D341Med (cell line): ENCODE results near the gene VAMP8.
"Not testable (repeated sequence)": the region's sequence is repeated elsewhere in the genome, so short reads cannot be mapped to it uniquely, and the experiment has no call there.

Experiments used
- DNase-seq: peaks from one replicate; pipeline ENCODE4 v3.0.0; 2012; ENCODE audit warnings: low spot score

Gene VAMP8

DNA sequence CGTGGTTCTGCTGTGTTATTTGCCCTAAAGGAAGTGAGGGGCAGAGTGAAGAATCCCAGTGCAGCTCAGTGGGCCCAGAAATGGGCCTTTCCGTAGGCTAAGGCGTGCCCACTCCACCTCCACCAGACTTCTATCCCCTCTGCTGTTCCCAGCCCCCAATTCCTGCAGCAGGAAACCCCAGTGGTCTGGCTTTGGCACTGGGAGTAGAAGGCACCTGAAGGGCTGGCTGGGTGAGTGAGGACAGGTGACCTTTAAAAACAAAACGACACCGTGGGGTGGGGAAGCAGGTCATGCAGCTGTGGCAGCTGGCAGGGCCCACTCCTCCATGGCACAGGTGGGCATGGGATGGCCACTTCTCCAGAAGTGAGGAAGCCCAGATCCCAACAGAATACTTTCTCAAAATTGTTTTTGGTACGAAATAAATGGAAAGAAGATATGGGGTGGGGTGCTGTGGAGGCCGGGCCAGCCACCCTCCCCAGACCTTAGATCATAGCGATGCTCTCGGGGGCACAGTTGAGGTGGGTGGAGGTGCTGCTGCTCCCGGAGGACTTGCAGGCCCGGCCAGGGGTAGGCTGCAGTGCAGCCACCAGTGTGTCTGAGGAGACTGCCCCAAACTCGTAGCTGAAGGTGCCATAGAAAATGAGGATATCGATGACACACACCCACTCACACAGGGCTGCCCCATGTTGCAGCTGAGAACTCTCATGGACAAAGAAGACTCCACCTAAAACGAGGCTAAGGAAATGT, 21.4 kb downstream of the VAMP8 start:
- no peak for DNase-seq

GRCh38 chr2:85599468-85600234, 22.3 kb downstream of the VAMP8 start:
- DNase-seq, result no peak

GRCh38 chr2:85600235-85600575, 22.8 kb downstream of the VAMP8 start:
- no peak for DNase-seq

- no peak for DNase-seq
These were observed 23.8 kb downstream of the VAMP8 start for GRCh38 chr2:85600951-85601770.

- no peak for DNase-seq
These were observed 24.5 kb downstream of the VAMP8 start for GRCh38 chr2:85601771-85602475.

GRCh38 chr2:85602476-85603234, 25.3 kb downstream of the VAMP8 start, which contains the start of gene TMEM150A:
TSS of gene TMEM150A (minus strand) at chr2:85602698. CDS start at chr2:85601948, 750 bp downstream.
- peak; percentile 95 for DNase-seq

GRCh38 chr2:85604133-85604444, 26.7 kb downstream of the VAMP8 start:
- DNase-seq, result not testable (repeated sequence)

- DNase-seq, result no peak
These were observed 27.4 kb downstream of the VAMP8 start for GRCh38 chr2:85604568-85605339.

DNA sequence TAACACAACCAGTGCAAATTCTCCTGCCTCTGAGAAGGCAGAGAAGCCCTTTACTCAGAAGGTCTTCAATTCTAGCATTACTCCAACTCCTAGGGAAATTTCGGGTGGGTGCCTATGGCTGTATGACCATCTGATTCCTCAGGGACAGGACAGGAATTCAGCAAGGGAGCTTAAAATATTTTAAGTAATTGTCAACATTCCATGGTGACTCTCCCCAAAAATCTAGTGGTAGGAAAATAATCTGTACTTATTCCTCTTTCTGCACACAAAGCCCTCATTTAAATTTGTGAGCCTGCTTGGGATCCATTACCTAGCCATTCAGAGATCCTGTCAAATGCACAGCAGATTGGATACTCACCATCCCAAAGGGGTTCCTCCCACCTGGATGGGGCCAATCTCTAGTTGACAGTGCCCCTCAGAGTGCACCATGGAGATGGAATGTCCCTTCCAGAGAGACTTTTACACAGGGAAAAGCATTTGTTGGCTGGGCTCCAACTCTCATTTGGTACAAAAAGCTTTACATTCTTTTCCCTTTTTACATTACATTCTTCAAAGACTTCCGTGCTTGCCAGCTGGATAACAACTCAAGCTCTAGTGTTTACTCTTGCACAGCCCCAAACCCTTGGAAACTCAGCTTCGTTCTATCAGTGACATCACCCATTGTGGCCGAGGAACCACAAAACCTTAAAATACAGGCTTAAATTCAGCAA, 28.2 kb downstream of the VAMP8 start:
- no peak for DNase-seq

GRCh38 chr2:85606116-85606455, 28.7 kb downstream of the VAMP8 start:
- DNase-seq, result no peak

DNA sequence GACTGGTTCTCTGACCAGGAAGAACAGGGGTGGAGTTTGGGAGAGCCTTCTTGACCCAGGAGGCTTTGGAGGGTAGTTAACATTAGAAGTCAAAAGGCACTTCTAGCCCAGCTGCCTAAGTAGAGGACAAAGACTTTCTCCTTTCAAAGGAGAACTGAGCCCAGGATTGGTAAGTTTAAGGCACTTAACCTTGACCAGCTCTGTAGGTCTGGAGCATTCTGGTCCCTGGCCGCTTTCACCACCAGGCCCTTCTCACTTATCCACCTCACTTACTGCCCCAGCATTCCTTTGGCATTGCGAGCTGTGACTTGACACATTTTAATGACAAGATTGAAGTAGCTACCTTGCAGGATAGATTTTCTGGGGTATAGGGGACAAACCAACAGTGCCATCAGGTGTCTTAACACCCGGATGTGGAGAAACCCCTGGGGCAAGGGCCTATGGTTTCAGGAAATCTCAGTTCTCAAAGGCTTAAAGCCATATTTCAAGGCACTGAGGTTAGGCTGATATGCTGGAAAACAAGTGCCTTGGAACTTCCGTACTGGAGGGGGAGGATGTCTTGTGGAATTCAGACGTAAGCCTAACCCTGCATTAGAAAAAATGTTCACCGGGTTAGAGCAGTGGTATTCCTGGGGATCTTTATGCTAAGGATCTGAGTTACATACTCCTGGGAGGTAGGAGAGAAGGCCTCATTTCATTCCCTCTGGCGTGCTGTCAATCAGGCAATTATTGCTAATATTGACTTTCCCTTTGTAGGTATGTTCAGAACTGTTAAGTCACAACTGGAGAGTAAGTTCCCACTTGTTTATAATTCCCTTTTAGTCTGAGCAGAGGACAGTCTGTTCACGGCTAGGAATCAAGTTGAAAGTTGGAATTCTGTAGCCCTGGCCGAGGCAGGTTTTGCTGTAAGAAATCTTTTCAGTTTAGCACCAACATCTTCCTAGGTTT, 30.2 kb downstream of the VAMP8 start:
- no peak for DNase-seq

GRCh38 chr2:85611217-85611704, 33.9 kb downstream of the VAMP8 start:
- DNase-seq, result no peak

DNA sequence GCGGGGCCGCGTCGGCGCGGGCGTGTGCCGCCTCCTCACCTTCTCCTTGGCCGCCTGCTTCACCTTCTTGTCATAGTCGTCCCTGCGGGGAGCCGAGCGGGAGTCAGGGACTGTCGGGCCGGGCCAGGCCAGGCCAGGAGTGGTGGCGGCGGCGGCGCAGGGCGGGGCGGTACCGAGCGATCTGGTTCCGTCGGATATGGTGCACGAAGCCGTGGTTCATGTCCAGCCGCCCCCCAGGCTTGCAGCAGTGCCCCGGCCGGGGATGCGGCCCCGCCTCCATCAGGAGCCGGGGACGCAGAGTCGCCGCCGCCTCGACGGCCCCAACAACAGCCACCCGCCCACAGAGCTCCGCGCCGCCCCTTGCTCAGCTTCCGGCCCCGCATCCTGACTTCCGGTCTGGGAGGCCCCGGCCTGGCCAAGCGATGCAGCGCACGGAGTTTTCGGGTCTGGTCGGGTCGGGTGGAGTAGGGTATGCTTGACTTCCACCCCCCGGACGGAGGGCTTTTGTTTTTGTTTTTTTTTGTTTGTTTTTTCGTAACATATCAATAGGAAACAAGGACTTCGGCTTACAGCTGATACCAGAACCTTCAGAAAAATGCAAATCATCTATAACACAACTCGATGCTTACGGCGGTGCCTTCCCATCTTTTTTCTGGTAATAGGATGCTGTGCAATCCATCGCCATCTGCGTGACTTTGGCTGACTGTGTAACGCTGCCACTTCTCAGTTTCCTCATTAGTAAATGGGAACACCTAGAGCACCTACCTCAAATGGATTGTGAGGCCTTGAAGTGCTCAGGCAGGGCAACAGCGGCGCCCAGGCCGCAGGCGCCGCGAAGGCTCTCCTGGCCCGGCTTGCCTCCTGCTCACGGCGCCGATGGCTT, 34.6 kb downstream of the VAMP8 start, which contains the start of gene C2orf68:
Gene C2orf68, minus strand, starts transcription at position 362 of the 883 bp plus-strand sequence. Its CDS starts 82 bp downstream, at position 280.
- peak; percentile 92 for DNase-seq

GRCh38 chr2:85613717-85614515, 36.5 kb downstream of the VAMP8 start:
- no peak for DNase-seq

DNA sequence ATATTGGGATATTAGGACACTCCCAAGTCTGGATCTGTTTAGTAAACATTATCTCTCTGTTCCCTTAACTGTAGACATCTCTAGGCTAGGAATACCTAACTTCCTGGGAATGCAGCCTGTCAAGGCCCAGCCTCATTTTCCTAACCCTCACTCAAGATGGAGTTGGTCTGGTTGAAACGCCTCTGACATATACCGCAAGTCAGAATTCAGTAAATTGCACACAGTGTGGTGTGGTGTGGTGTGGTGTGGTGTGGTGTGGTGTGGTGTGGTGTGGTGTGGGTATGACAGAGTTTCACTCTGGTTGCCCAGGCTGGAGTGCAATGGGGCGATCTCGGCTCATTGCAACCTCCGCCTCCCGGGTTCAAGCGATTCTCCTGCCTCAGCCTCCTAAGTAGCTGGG, 37.4 kb downstream of the VAMP8 start:
- not testable (repeated sequence) for DNase-seq

DNA sequence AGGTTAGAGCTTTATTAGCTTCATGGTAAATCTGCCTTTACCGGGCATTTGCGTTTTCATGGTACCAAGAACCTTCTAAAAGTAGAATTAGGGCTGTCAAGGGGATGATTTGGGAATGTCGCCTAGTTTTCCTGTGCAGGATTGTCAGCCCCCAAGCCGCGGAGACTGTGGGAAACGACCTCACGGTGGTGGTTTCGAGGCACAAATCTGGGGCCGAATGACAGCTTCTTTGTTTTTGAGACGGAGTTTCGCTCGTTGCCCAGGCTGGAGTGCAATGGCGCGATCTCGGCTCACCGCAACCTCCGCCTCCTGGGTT, 38.0 kb downstream of the VAMP8 start:
- no peak for DNase-seq

DNA sequence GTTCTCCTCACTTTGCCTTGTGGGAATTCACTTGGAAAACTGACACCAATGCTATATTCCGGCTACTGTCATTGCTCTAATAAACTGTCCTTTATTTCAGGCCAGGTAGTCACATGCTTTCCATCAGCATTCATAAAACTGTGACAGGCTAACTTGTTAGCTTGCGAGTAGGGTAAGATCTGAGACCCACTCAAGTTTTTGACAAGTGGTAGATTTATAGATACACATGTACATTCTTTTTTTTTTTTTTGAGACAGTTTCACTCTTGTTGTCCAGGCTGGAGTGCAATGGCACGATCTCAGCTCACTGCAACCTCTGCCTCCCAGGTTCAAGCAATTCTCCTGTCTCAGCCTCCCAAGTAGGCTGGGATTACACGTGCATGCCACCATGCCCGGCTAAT, 40.3 kb downstream of the VAMP8 start:
- DNase-seq, result not testable (repeated sequence)
